ENCODE data around the gene NLN. TPM values are rescaled to one million over a fixed set of nuclear protein-coding genes. Genes with fewer than 3 reads are reported as not detected.

NLN gene
- total and polyA plus RNA-seq, 2 of the 4 experiments (the other 2 are of a cell fraction): 19.1 to 37.1 TPM

DNA sequence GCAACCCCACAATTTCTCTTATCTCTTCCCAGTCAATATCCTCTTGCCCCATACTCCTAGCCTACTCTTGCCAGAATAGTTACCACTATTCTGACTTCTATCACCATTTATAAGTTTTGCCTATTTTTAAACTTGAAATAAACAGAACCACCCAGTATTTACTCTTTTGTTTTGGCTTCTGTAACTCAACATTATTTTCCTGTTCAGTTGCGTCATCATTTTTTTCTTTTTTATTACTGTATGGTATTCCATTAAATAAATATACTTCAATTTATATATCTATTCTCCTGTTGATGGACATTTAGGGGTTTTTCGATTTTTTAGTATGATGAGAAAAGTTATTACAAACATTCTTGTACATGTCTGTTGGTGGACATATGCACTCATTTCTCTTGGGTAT lies 141.7 kb downstream of the NLN start:
- dilution Hi-C loops (cut with HindIII; ENCODE audit: low sequenced_read_pairs, unreplicated experiment): no loop called here
- POLR2A ChIA-PET (ENCODE audit: unreplicated experiment): no interaction called here
- TF ChIP-seq MAZ (IDR thresholded peaks at IDR 0.05; ENCODE audit: borderline replicate concordance, low read depth, low read length): no peak
- no peak for TF ChIP-seq NFE2L2 (IDR thresholded peaks at IDR 0.05; ENCODE audit: low read depth, low read length)
- TF ChIP-seq MAFK (IDR thresholded peaks at IDR 0.05; ENCODE audit: low read depth, low read length): no peak
- TF ChIP-seq, protein P1, sequence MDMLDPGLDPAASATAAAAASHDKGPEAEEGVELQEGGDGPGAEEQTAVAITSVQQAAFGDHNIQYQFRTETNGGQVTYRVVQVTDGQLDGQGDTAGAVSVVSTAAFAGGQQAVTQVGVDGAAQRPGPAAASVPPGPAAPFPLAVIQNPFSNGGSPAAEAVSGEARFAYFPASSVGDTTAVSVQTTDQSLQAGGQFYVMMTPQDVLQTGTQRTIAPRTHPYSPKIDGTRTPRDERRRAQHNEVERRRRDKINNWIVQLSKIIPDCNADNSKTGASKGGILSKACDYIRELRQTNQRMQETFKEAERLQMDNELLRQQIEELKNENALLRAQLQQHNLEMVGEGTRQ (IDR thresholded peaks at IDR 0.05; ENCODE audit: low read depth, low read length): no peak
- TF ChIP-seq, protein P2, sequence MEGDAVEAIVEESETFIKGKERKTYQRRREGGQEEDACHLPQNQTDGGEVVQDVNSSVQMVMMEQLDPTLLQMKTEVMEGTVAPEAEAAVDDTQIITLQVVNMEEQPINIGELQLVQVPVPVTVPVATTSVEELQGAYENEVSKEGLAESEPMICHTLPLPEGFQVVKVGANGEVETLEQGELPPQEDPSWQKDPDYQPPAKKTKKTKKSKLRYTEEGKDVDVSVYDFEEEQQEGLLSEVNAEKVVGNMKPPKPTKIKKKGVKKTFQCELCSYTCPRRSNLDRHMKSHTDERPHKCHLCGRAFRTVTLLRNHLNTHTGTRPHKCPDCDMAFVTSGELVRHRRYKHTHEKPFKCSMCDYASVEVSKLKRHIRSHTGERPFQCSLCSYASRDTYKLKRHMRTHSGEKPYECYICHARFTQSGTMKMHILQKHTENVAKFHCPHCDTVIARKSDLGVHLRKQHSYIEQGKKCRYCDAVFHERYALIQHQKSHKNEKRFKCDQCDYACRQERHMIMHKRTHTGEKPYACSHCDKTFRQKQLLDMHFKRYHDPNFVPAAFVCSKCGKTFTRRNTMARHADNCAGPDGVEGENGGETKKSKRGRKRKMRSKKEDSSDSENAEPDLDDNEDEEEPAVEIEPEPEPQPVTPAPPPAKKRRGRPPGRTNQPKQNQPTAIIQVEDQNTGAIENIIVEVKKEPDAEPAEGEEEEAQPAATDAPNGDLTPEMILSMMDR (conservative IDR thresholded peaks at IDR 0.05; ENCODE audit: low read depth, low read length): no peak
- TF ChIP-seq RCOR1 (IDR thresholded peaks at IDR 0.05; ENCODE audit: insufficient replicate concordance, low read length): no peak
- no peak for TF ChIP-seq MXI1 (IDR thresholded peaks at IDR 0.05; ENCODE audit: borderline replicate concordance, low read depth, low read length)
- TF ChIP-seq, protein P3, sequence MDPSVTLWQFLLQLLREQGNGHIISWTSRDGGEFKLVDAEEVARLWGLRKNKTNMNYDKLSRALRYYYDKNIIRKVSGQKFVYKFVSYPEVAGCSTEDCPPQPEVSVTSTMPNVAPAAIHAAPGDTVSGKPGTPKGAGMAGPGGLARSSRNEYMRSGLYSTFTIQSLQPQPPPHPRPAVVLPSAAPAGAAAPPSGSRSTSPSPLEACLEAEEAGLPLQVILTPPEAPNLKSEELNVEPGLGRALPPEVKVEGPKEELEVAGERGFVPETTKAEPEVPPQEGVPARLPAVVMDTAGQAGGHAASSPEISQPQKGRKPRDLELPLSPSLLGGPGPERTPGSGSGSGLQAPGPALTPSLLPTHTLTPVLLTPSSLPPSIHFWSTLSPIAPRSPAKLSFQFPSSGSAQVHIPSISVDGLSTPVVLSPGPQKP (IDR thresholded peaks at IDR 0.05; ENCODE audit: borderline replicate concordance, low read depth, low read length): no peak
- no peak for TF ChIP-seq RFX5 (IDR thresholded peaks at IDR 0.05; ENCODE audit: low read depth, low read length)
- TF ChIP-seq CHD1 (IDR thresholded peaks at IDR 0.05; ENCODE audit: low read depth, low read length): no peak
- no peak for TF ChIP-seq RAD21 (IDR thresholded peaks at IDR 0.05; ENCODE audit: low read length)
- no peak for TF ChIP-seq FOS (IDR thresholded peaks at IDR 0.05; ENCODE audit: low read depth, low read length)
- no peak for TF ChIP-seq CEBPB (IDR thresholded peaks at IDR 0.05; ENCODE audit: low read depth, low read length)
- TF ChIP-seq SMC3 (IDR thresholded peaks at IDR 0.05; ENCODE audit: low read depth, low read length): no peak
- no peak for TF ChIP-seq POLR2A (IDR thresholded peaks at IDR 0.05; ENCODE audit: low read depth, low read length)
- TF ChIP-seq BHLHE40 (IDR thresholded peaks at IDR 0.05; ENCODE audit: low read depth, low read length): no peak

More for the DNA sequence above, 141.7 kb downstream of the NLN start:
- no CpG with 5 or more reads among the region's 2 CpGs for WGBS, 2 experiments (ENCODE audit: extremely low coverage in 2 of 2, insufficient read length in 1 of 2)
- no peak overlapping the region for H2AK5ac ChIP-seq (ENCODE audit: low read depth, low read length)
- H3K9me1 ChIP-seq (ENCODE audit: insufficient read depth, low read length): peaks cover 17% of the 10 kb centered on the region
- H3K4me1 ChIP-seq (ENCODE audit: control insufficient read depth, insufficient read depth, low read length): peaks cover 11% of the 10 kb centered on the region
- no peak overlapping the region for H4K5ac ChIP-seq (ENCODE audit: low read depth, low read length)
- H4K20me1 ChIP-seq (ENCODE audit: insufficient read depth, low read length): no peaks in the 10 kb centered on the region
- H2AFZ ChIP-seq (replicated peaks; ENCODE audit: low read length, poor library complexity): no peak overlapping the region
- H3K36me3 ChIP-seq (ENCODE audit: control insufficient read depth, insufficient read depth, low read length): no peaks in the 10 kb centered on the region
- H2BK5ac ChIP-seq (ENCODE audit: low read depth, low read length, poor library complexity, severe bottlenecking): peak overlapping the region; percentile 100
- CTCF ChIA-PET: no interaction called here
- H4K8ac ChIP-seq (ENCODE audit: low read depth in 2 of 2, low read length in 2 of 2): no peak overlapping the region; a peak in 1 of 4 replicates
- no peak overlapping the region for H3K9ac ChIP-seq (ENCODE audit: low read depth, low read length)
- H3K27me3 ChIP-seq (ENCODE audit: control insufficient read depth, insufficient read depth, low read length): no peaks in the 10 kb centered on the region
- no TSS peak for BruUV-seq (replicated peaks)
- H3K14ac ChIP-seq (replicated peaks; ENCODE audit: low read depth, low read length): no peak overlapping the region
- peaks cover 13 to 27% of the 10 kb centered on the region in 2 experiments; a peak in 3 of 4 replicates for H3K79me1 ChIP-seq (ENCODE audit: low read depth in 1 of 2, low read length in 2 of 2)
- DNase-seq (no peak), ATAC-seq (ENCODE audit: low read depth) (no peak)
- intact Hi-C loops (cut with micrococcal nuclease) (loop anchor here (2.0 kb wide), 1 partner anchor 63 kb away; the partner anchor contains the start of gene ERBIN), in situ Hi-C loops (cut with MboI; ENCODE audit: low sequenced_read_pairs) (no loop called here)
- H2BK120ac ChIP-seq (ENCODE audit: low read depth, low read length): peak overlapping the region; percentile 54
- H2BK20ac ChIP-seq (ENCODE audit: low read depth, low read length): peak overlapping the region; percentile 40; the same call in 1 of the 2 replicates
- H2BK15ac ChIP-seq (ENCODE audit: low read depth, low read length): peak overlapping the region; percentile 60; the same call in 1 of the 3 replicates
- no peak overlapping the region for H3K27ac ChIP-seq (ENCODE audit: insufficient read depth, low read length)
- H3K56ac ChIP-seq (ENCODE audit: extremely low read depth, insufficient read depth, low read length): no peak overlapping the region
- H4K91ac ChIP-seq (ENCODE audit: insufficient read depth, low read depth, low read length): no peak overlapping the region
- peak overlapping the region; percentile 34; the same call in 1 of the 2 replicates for H3K18ac ChIP-seq (ENCODE audit: low read depth, low read length)
- no peak overlapping the region for H3K4ac ChIP-seq (ENCODE audit: low read depth, low read length)
- H3K4me3 ChIP-seq (ENCODE audit: insufficient read depth, low read depth, low read length): no peak overlapping the region
- no peak overlapping the region for H2AK9ac ChIP-seq (replicated peaks; ENCODE audit: low read depth, low read length, poor library complexity)
- no peaks in the 10 kb centered on the region for H3K9me3 ChIP-seq (ENCODE audit: control insufficient read depth, insufficient read depth, low read length)
- H3K23ac ChIP-seq (ENCODE audit: low read depth, low read length): no peak overlapping the region
- H3K4me2 ChIP-seq (ENCODE audit: low read depth, low read length): no peak overlapping the region
